Measurements from ENCODE around the gene RAI1. TPM values are rescaled to one million over a fixed set of nuclear protein-coding genes. Genes with fewer than 3 reads are reported as not detected.

RAI1 gene
- total and polyA plus RNA-seq, 2 experiments from 2014 or later, result 0.87 to 0.89 TPM

- no peak for ATAC-seq
- no peak overlapping the region for H3K4me3 ChIP-seq
- Mint-ChIP-seq H3K27me3 (ENCODE audit: insufficient read depth, low read depth, poor library complexity) (peaks cover 25% of the 10 kb centered on the region), H3K4me3 (no peak overlapping the region; the same call in 2 of the 3 replicates), H3K27ac (no peak overlapping the region), H3K36me3 (ENCODE audit: low read depth) (peaks cover 48% of the 10 kb centered on the region), H3K9me3 (no peaks in the 10 kb centered on the region; the same call in 2 of the 3 replicates), H3K4me1 (peaks cover 66% of the 10 kb centered on the region)
- no peak overlapping the region for H3K4me2 ChIP-seq
- no peaks in the 10 kb centered on the region for H3K9me2 ChIP-seq (ENCODE audit: insufficient read depth)
- H2AFZ ChIP-seq, result no peak overlapping the region
- H3K36me3 ChIP-seq (ENCODE audit: insufficient read depth), result peaks cover 5% of the 10 kb centered on the region; the same call in 1 of the 2 replicates
- H3F3A ChIP-seq (replicated peaks; ENCODE audit: low read depth), result peaks cover 18% of the 10 kb centered on the region
- H3K27ac ChIP-seq (ENCODE audit: low read depth), result no peak overlapping the region
- H3K79me2 ChIP-seq (replicated peaks; ENCODE audit: insufficient read depth), result peaks cover 41% of the 10 kb centered on the region
- TF ChIP-seq EZH2phosphoT487 (IDR thresholded peaks at IDR 0.05; ENCODE audit: unreplicated experiment), result no peak
- no peak for TF ChIP-seq ETS1 (IDR thresholded peaks at IDR 0.05)
- TF ChIP-seq ZNF331 (CRISPR knock-in tag; IDR thresholded peaks at IDR 0.05; ENCODE audit: low read depth), result no peak
- no peak for TF ChIP-seq JUNB (IDR thresholded peaks at IDR 0.05; ENCODE audit: unreplicated experiment)
- TF ChIP-seq NANOG (IDR thresholded peaks at IDR 0.05; ENCODE audit: borderline replicate concordance), result no peak
- TF ChIP-seq POLR2AphosphoS5 (IDR thresholded peaks at IDR 0.05; ENCODE audit: low read depth), result no peak
- no peak for TF ChIP-seq CTCF (conservative IDR thresholded peaks at IDR 0.05; ENCODE audit: low read depth in 2 of 2)
- TF ChIP-seq STAT1 (IDR thresholded peaks at IDR 0.05; ENCODE audit: unreplicated experiment), result no peak
- DNase-seq (ENCODE audit: low spot score), result no peak
- H3K4me1 ChIP-seq (ENCODE audit: insufficient read depth), result peaks cover 31% of the 10 kb centered on the region
- H3K27me3 ChIP-seq (ENCODE audit: insufficient read depth), result no peaks in the 10 kb centered on the region
- peaks cover 52% of the 10 kb centered on the region for H4K20me1 ChIP-seq (replicated peaks; ENCODE audit: insufficient read depth)
Measured at GRCh38 chr17:17820046-17820445, 138.8 kb downstream of the RAI1 start.

- no peak overlapping the region for H3K4me3 ChIP-seq
- H3K4me2 ChIP-seq, result no peak overlapping the region
- peaks cover 51% of the 10 kb centered on the region for H4K20me1 ChIP-seq (replicated peaks; ENCODE audit: insufficient read depth)
- TF ChIP-seq ZNF462 (CRISPR knock-in tag; IDR thresholded peaks at IDR 0.05), result no peak
- TF ChIP-seq EZH2phosphoT487 (IDR thresholded peaks at IDR 0.05; ENCODE audit: unreplicated experiment), result no peak
- no peak for TF ChIP-seq CTCF (conservative IDR thresholded peaks at IDR 0.05; ENCODE audit: low read depth in 2 of 2)
- TF ChIP-seq ZNF114 (CRISPR knock-in tag; IDR thresholded peaks at IDR 0.05), result no peak
Measured at GRCh38 chr17:17820463-17821158, 139.4 kb downstream of the RAI1 start.

More at GRCh38 chr17:17820463-17821158, 139.4 kb downstream of the RAI1 start:
- H3K36me3 ChIP-seq (ENCODE audit: insufficient read depth), result peaks cover 5% of the 10 kb centered on the region; the same call in 1 of the 2 replicates
- H3K36me3 Mint-ChIP-seq (ENCODE audit: low read depth), result peaks cover 42% of the 10 kb centered on the region
- no peak for DNase-seq (ENCODE audit: low spot score)
- peaks cover 37% of the 10 kb centered on the region for H3K4me1 ChIP-seq (ENCODE audit: insufficient read depth)
- peaks cover 25% of the 10 kb centered on the region for H3K27me3 Mint-ChIP-seq (ENCODE audit: insufficient read depth, low read depth, poor library complexity)
- H3K4me1 Mint-ChIP-seq, result peaks cover 68% of the 10 kb centered on the region
- no peak for ATAC-seq
- H3K79me2 ChIP-seq (replicated peaks; ENCODE audit: insufficient read depth), result peaks cover 42% of the 10 kb centered on the region
- peak overlapping the region; percentile 49; the same call in 1 of the 2 replicates for H3K27ac Mint-ChIP-seq
- no peaks in the 10 kb centered on the region for H3K27me3 ChIP-seq (ENCODE audit: insufficient read depth)
- H3K9me2 ChIP-seq (ENCODE audit: insufficient read depth), result no peaks in the 10 kb centered on the region
- H2AFZ ChIP-seq, result no peak overlapping the region
- no peak overlapping the region for H3K27ac ChIP-seq (ENCODE audit: low read depth)
- no peaks in the 10 kb centered on the region; the same call in 2 of the 3 replicates for H3K9me3 Mint-ChIP-seq
- H3K4me3 Mint-ChIP-seq, result no peak overlapping the region
- H3F3A ChIP-seq (replicated peaks; ENCODE audit: low read depth), result peaks cover 19% of the 10 kb centered on the region

Measured in GM23338 (cell line).